K562 (cell line): ENCODE measurements around the gene HHLA2. TPM values are rescaled to one million over a fixed set of nuclear protein-coding genes. Genes with fewer than 3 reads are reported as not detected.

Experiments used
- ATAC-seq: fragments of 200-7000 bp; cut with Tn5 transposase; 3 replicates; pipeline ENCODE4 v1.9.1; 2020; ENCODE audit warnings: moderate library complexity
- BruUV-seq: library from RNA; stranded (reverse); fragments of 400-500 nt; replicated peaks from 2 replicates; lab custom pipeline; 2021; lab: Mats Ljungman, UMichigan
- CTCF ChIA-PET: fragments of 300-600 bp; formaldehyde crosslinking; extraction: SDS; loops from one replicate; lab custom pipeline; 2021; ENCODE audit warnings: low intra/inter-chr PET ratio; lab: Yijun Ruan, JAX
- POLR2A ChIA-PET: fragments of 300-600, 350-650 bp; sonication (Branson Sonifier 250); formaldehyde crosslinking; extraction: SDS; loops from one replicate; lab custom pipeline; 2021; ENCODE audit warnings: antibody characterized with exemption, inconsistent platforms; lab: Yijun Ruan, JAX
- DNase-seq, 4 experiments: peaks; one replicate each; pipeline versions ENCODE4 v3.0.0 to v3.0.0-alpha.2; 2011 to 2018; ENCODE audit warnings: low spot score in 3 of 4, mixed read lengths in 3 of 4; ENCODE audit errors: extremely low read depth in 1 of 4
- FAIRE-seq: peaks from 2 replicates; lab custom pipeline; 2011; peaks lifted over from hg19 to GRCh38; lab: Jason Lieb, UNC
- H2AFZ ChIP-seq: 2 replicates; pipeline ENCODE4 v1.6.0; 2011; ENCODE audit warnings: low read depth, low read length, control low read depth, inconsistent platforms
- H3K27ac ChIP-seq: fragments of 200-600 bp; 3 replicates; pipeline ENCODE4 v1.8.0; 2011; ENCODE audit warnings: low read depth, mild to moderate bottlenecking, control low read depth, inconsistent platforms, low read length, moderate library complexity, mixed read lengths; ENCODE audit errors: extremely low read depth
- H3K27me3 ChIP-seq, 2 experiments: fragments of 300-600 bp in 1 of 2; 2 replicates in 1 of 2; 3 replicates in 1 of 2; pipeline versions ENCODE4 v1.6.0 to v1.8.0; 2011; ENCODE audit warnings: inconsistent platforms in 2 of 2, low read length in 2 of 2, mild to moderate bottlenecking in 1 of 2, mixed read lengths in 1 of 2, moderate library complexity in 1 of 2; ENCODE audit not compliant: control insufficient read depth in 2 of 2, insufficient read depth in 2 of 2
- H3K36me3 ChIP-seq: fragments of 300-600 bp; 3 replicates; pipeline ENCODE4 v1.8.0; 2011; ENCODE audit warnings: mild to moderate bottlenecking, low read length, inconsistent platforms; ENCODE audit not compliant: control insufficient read depth, insufficient read depth
- H3K4me1 ChIP-seq, 2 experiments: fragments of 200-600 bp in 1 of 2; replicated peaks in 1 of 2; 2 replicates in 1 of 2; 3 replicates in 1 of 2; pipeline versions ENCODE4 v1.5.1 to v1.8.0; 2011; ENCODE audit warnings: inconsistent platforms in 2 of 2, low read length in 2 of 2, mild to moderate bottlenecking in 1 of 2, mixed read lengths in 1 of 2, moderate library complexity in 1 of 2; ENCODE audit not compliant: control insufficient read depth in 2 of 2, insufficient read depth in 2 of 2
- H3K4me2 ChIP-seq: 2 replicates; pipeline ENCODE4 v1.6.1; 2011; ENCODE audit warnings: low read length, control low read depth, inconsistent platforms, mixed read lengths; ENCODE audit not compliant: insufficient read depth
- H3K4me3 ChIP-seq: fragments of 200-600 bp; sonication (generic), shearing (Covaris generic); 2 replicates; pipeline ENCODE4 v1.5.1; 2016; ENCODE audit warnings: control low read depth, inconsistent platforms
- H3K79me2 ChIP-seq: fragments of 200-600 bp; 3 replicates; pipeline ENCODE4 v1.8.0; 2011; ENCODE audit warnings: low read length, inconsistent platforms; ENCODE audit not compliant: control insufficient read depth, insufficient read depth
- H3K9ac ChIP-seq, 2 experiments: 2 replicates each; pipeline versions ENCODE4 v1.6.0 to v1.6.1; 2011; ENCODE audit warnings: low read depth in 2 of 2, low read length in 2 of 2, control low read depth in 1 of 2, inconsistent platforms in 1 of 2, mild to moderate bottlenecking in 1 of 2, mixed read lengths in 1 of 2; ENCODE audit not compliant: insufficient read depth in 1 of 2
- H3K9me1 ChIP-seq: one replicate; pipeline ENCODE4 v1.6.0; 2011; ENCODE audit warnings: inconsistent platforms, mild to moderate bottlenecking, low read length, moderate library complexity; ENCODE audit not compliant: control insufficient read depth, insufficient read depth
- H3K9me3 ChIP-seq: replicated peaks from 2 replicates; pipeline ENCODE4 v1.5.1; 2011; ENCODE audit warnings: low read depth, low read length, inconsistent platforms; ENCODE audit not compliant: control insufficient read depth, insufficient read depth
- H4K20me1 ChIP-seq: replicated peaks from 2 replicates; pipeline ENCODE4 v1.6.1; 2011; ENCODE audit warnings: low read length, inconsistent platforms, mixed read lengths; ENCODE audit not compliant: control insufficient read depth, insufficient read depth
- CBX3 ChIP-seq, 2 experiments: IDR thresholded peaks; 1 replicate in 1 of 2; 2 replicates in 1 of 2; pipeline ENCODE4 v1.6.1; 2012; ENCODE audit warnings: inconsistent platforms in 2 of 2, low read length in 2 of 2, borderline replicate concordance in 1 of 2, control low read depth in 1 of 2
- CCNT2 ChIP-seq: IDR thresholded peaks from 2 replicates; pipeline ENCODE4 v1.6.1; 2011; ENCODE audit warnings: borderline replicate concordance, low read depth, mild to moderate bottlenecking, moderate library complexity, mixed read lengths, low read length; ENCODE audit not compliant: insufficient read length; ENCODE audit errors: extremely low read depth
- CEBPG ChIP-seq, 3 experiments: fragments of 200-800 bp in 1 of 3; sonication (Bioruptor generic) in 1 of 3; sonication (generic) in 1 of 3; formaldehyde crosslinking in 1 of 3; IDR thresholded peaks in 2 of 3; conservative IDR thresholded peaks in 1 of 3; 2 replicates each; pipeline versions ENCODE4 v1.6.1 to v1.8.0; 2016 to 2022; ENCODE audit warnings: missing compliant biosample characterization in 2 of 3, missing genetic modification characterization in 2 of 3, mild to moderate bottlenecking in 1 of 3, missing genetic modification reagents in 1 of 3
- PCBP1 ChIP-seq: fragments of 200-400 bp; formaldehyde crosslinking; IDR thresholded peaks from 2 replicates; pipeline ENCODE4 v1.6.1; 2018; ENCODE audit warnings: mild to moderate bottlenecking, low read depth, low read length; ENCODE audit not compliant: poor library complexity, severe bottlenecking
- SMARCA5 ChIP-seq: fragments of 450-650 bp; IDR thresholded peaks from 2 replicates; pipeline ENCODE4 v1.6.1; 2016
- ZNF23 ChIP-seq: fragments of 250-450 bp; sonication (Bioruptor Pico); IDR thresholded peaks from 2 replicates; pipeline ENCODE4 v1.4.0; 2020; ENCODE audit warnings: mild to moderate bottlenecking
- ZNF766 ChIP-seq: fragments of 200-800 bp; sonication (Bioruptor generic); conservative IDR thresholded peaks from 2 replicates; pipeline ENCODE4 v1.6.1; 2016; ENCODE audit warnings: missing genetic modification characterization, missing compliant biosample characterization
- ZSCAN32 ChIP-seq: fragments of 450-650 bp; formaldehyde crosslinking; IDR thresholded peaks from 2 replicates; pipeline ENCODE4 v1.4.0; 2020; ENCODE audit warnings: mild to moderate bottlenecking, moderate library complexity
- in situ Hi-C: fragments of 300-500 bp; cut with MboI; formaldehyde crosslinking; loops from 4 replicates; pipeline ENCODE4 v1.15.0; 2018; ENCODE audit warnings: inconsistent platforms, mixed read lengths
- intact Hi-C: fragments of 100-400 bp; cut with micrococcal nuclease; formaldehyde crosslinking; loops from 2 replicates; pipeline ENCODE4 v1.14.2; 2022
- polyA plus RNA-seq, 8 experiments: library from polyadenylated mRNA; depleted of rRNA in 4 of 8; stranded (reverse) in 5 of 8; unstranded in 3 of 8; fragments of >200 nt; fragmentation: Nextera tagmentation in 2 of 8; fragmentation: Illumina TruSeq in 1 of 8; extraction: Ambion mirVana in 2 of 8; extraction: Trizol in 1 of 8; gene quantifications; 2 replicates each; pipeline versions ENCODE4 v1.2.1 to v1.2.3, GENCODE V29; 2011 to 2014; ENCODE audit warnings: inconsistent platforms in 1 of 8, missing spikeins in 1 of 8
- total RNA-seq, 7 experiments: library from RNA; depleted of rRNA in 6 of 7; stranded (reverse); fragments of >200 nt in 6 of 7; fragmentation: Illumina TruSeq in 2 of 7; extraction: Trizol in 2 of 7; gene quantifications; 2 replicates each; pipeline versions ENCODE4 v1.2.1 to v1.2.3, GENCODE V29; 2011 to 2021; ENCODE audit warnings: low replicate concordance in 1 of 7

Gene HHLA2
- total and polyA plus RNA-seq, 9 of the 15 experiments (the other 6 are each of a cell fraction or from before 2014, with no cell fraction given), result 0.04 TPM; not detected in 7

DNA sequence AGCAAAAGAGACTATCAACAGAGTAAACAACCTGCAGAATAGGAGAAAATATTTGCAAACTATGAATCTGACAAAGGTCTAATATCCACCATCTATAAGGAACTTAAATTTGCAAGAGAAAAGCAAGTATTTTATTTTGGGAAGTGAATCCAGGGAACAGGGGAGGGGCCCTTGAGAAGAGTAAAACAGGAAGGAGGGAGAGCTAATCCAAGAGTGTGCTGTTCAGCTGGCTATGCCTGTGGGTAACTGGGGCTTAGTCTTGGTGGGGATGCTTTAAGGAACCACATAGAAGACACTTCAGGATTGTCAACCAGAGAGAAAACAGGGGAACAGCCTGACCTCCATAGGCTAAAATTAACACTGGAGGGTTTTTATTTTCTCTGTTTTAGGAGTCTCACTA, 3.9 kb upstream of the HHLA2 start:
- intact Hi-C loops, result no loop called here
- TF ChIP-seq ZSCAN32 (no peak), CCNT2 (no peak), CBX3 (IDR thresholded peaks at IDR 0.05; ENCODE audit: borderline replicate concordance in 1 of 2, low read length in 2 of 2) (no peak)
- no peaks in the 10 kb centered on the region for H3K27me3 ChIP-seq
- H3K79me2 ChIP-seq, result no peaks in the 10 kb centered on the region
- ATAC-seq (no peak), DNase-seq (no peak), FAIRE-seq (no peak)
- POLR2A ChIA-PET, result no interaction called here
- no peak overlapping the region for H3K4me3 ChIP-seq
- no peak overlapping the region for H3K9ac ChIP-seq
- CTCF ChIA-PET, result no interaction called here
- H2AFZ ChIP-seq, result no peak overlapping the region
- H3K9me1 ChIP-seq, result no peaks in the 10 kb centered on the region
- no peaks in the 10 kb centered on the region for H3K9me3 ChIP-seq
- BruUV-seq, result no TSS peak
- H3K4me2 ChIP-seq, result no peak overlapping the region
- H3K4me1 ChIP-seq, result no peaks in the 10 kb centered on the region
- H4K20me1 ChIP-seq, result no peaks in the 10 kb centered on the region
- in situ Hi-C loops, result no loop called here
- H3K36me3 ChIP-seq, result no peaks in the 10 kb centered on the region
- H3K27ac ChIP-seq, result no peak overlapping the region

DNA sequence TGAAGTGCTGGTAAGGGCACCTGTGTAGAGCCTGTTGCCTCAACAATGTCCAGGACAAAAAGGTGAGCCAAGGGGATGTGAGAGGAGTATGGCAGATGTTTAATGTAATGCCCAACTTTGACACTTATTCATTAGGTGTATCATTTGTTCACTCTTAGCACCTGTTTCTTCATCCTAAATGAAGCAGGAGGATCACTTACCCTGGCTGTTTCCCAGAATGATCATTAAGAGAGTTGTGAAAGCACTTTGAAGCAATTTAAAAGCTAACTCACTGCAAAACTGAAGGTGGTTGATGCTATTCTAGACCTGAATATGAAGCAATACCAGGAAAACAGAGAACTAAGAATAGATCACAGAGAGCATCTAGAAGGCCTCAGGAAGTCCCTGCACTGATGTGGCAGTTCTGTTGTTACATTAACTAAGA, 3.4 kb upstream of the HHLA2 start:
- in situ Hi-C loops, result no loop called here

More for the DNA sequence above, 3.4 kb upstream of the HHLA2 start:
- Histone ChIP-seq H3K9me1 (no peaks in the 10 kb centered on the region), H3K36me3 (no peaks in the 10 kb centered on the region), H3K79me2 (no peaks in the 10 kb centered on the region), H3K4me3 (no peak overlapping the region), H3K9me3 (no peaks in the 10 kb centered on the region), H4K20me1 (no peaks in the 10 kb centered on the region), H2AFZ (no peak overlapping the region), H3K4me2 (no peak overlapping the region), H3K9ac (no peak overlapping the region), H3K27me3 (no peaks in the 10 kb centered on the region), H3K4me1 (no peaks in the 10 kb centered on the region), H3K27ac (no peak overlapping the region)
- intact Hi-C loops, result no loop called here
- POLR2A ChIA-PET, result no interaction called here
- no peak for TF ChIP-seq ZNF766 (CRISPR knock-in tag)
- no peak for TF ChIP-seq CEBPG (CRISPR knock-in tag; IDR thresholded peaks at IDR 0.05)
- TF ChIP-seq CEBPG (tag; conservative IDR thresholded peaks at IDR 0.05 in 1 of 2, IDR thresholded peaks at IDR 0.05 in 1 of 2), result 0 out of 4 replicates have a peak, but pooled peaks have one; percentile 9 to 31
- TF ChIP-seq ZNF23 (CRISPR knock-in tag), result no peak
- TF ChIP-seq SMARCA5, result no peak
- no peak for TF ChIP-seq PCBP1
- no peak for FAIRE-seq
- ATAC-seq, result no peak
- no TSS peak for BruUV-seq
- DNase-seq, result no peak
- CTCF ChIA-PET, result no interaction called here
